OCI-LY1 (cell line): ENCODE measurements around the gene RIN3.

Experiments used
- H2AFZ ChIP-seq: fragments of 200-600 bp; sonication (generic), shearing (Covaris generic); 2 replicates; pipeline ENCODE4 v1.6.0; 2014; ENCODE audit warnings: antibody characterized with exemption, mild to moderate bottlenecking, low read length
- H3F3A ChIP-seq: fragments of 200-600 bp; sonication (generic), shearing (Covaris generic); 2 replicates; pipeline ENCODE4 v1.6.0; 2014; ENCODE audit warnings: mild to moderate bottlenecking, antibody characterized with exemption, low read length, moderate library complexity; ENCODE audit not compliant: insufficient read depth
- H3K27ac ChIP-seq: fragments of 200-600 bp; sonication (generic); 2 replicates; pipeline ENCODE4 v1.5.1; 2014; ENCODE audit warnings: low read length, mixed run types, mild to moderate bottlenecking, low read depth; ENCODE audit not compliant: poor library complexity, severe bottlenecking
- H3K27me3 ChIP-seq: fragments of 200-600 bp; sonication (generic); 2 replicates; pipeline ENCODE4 v1.6.0; 2014; ENCODE audit warnings: antibody characterized with exemption, mild to moderate bottlenecking, low read length, moderate library complexity; ENCODE audit not compliant: insufficient read depth
- H3K36me3 ChIP-seq: fragments of 200-600 bp; sonication (generic); 2 replicates; pipeline ENCODE4 v1.6.1; 2014; ENCODE audit warnings: mild to moderate bottlenecking, antibody characterized with exemption, low read length, moderate library complexity, mixed read lengths; ENCODE audit not compliant: insufficient read depth
- H3K4me1 ChIP-seq: fragments of 200-600 bp; sonication (generic); 2 replicates; pipeline ENCODE4 v1.5.1; 2014; ENCODE audit warnings: mild to moderate bottlenecking, low read length, moderate library complexity; ENCODE audit not compliant: insufficient read depth, severe bottlenecking
- H3K4me2 ChIP-seq: fragments of 200-600 bp; sonication (generic), shearing (Covaris generic); 2 replicates; pipeline ENCODE4 v1.6.1; 2014; ENCODE audit warnings: low read length
- H3K4me3 ChIP-seq: fragments of 200-600 bp; sonication (generic); 2 replicates; pipeline ENCODE4 v1.5.1; 2014; ENCODE audit warnings: low read length, low read depth, mild to moderate bottlenecking, mixed read lengths; ENCODE audit not compliant: poor library complexity, severe bottlenecking
- H3K79me2 ChIP-seq: fragments of 200-600 bp; shearing (Covaris generic); 2 replicates; pipeline ENCODE4 v1.6.1; 2016; ENCODE audit warnings: mixed run types, low read length, mixed read lengths; ENCODE audit not compliant: insufficient read depth
- H3K9ac ChIP-seq: fragments of 200-600 bp; sonication (generic), shearing (Covaris generic); 2 replicates; pipeline ENCODE4 v1.6.1; 2014; ENCODE audit warnings: mild to moderate bottlenecking, low read length, mixed read lengths
- H3K9me2 ChIP-seq: fragments of 200-600 bp; sonication (generic), shearing (Covaris generic); 2 replicates; pipeline ENCODE4 v1.6.1; 2014; ENCODE audit warnings: low read depth, mild to moderate bottlenecking, low read length, mixed read lengths
- H3K9me3 ChIP-seq: fragments of 200-600 bp; shearing (Covaris generic); 2 replicates; pipeline ENCODE4 v1.6.1; 2014; ENCODE audit warnings: low read length, mixed read lengths
- H4K20me1 ChIP-seq: fragments of 200-600 bp; sonication (generic), shearing (Covaris generic); 2 replicates; pipeline ENCODE4 v1.6.0; 2016; ENCODE audit warnings: mild to moderate bottlenecking, low read length; ENCODE audit not compliant: insufficient read depth
- CTCF ChIP-seq: fragments of 200-600 bp; sonication (generic), shearing (Covaris generic); IDR thresholded peaks from 2 replicates; pipeline ENCODE4 v1.5.1; 2017; ENCODE audit warnings: mild to moderate bottlenecking, antibody characterized with exemption, low read length, moderate library complexity, mixed read lengths
- EZH2 ChIP-seq: fragments of 200-600 bp; sonication (generic), shearing (Covaris generic); IDR thresholded peaks from 2 replicates; pipeline ENCODE4 v1.8.0; 2017; ENCODE audit warnings: borderline replicate concordance, mixed run types, mild to moderate bottlenecking, antibody characterized with exemption, low read length, moderate library complexity, mixed read lengths

Gene RIN3

GRCh38 chr14:92570674-92571262, 57.2 kb downstream of the RIN3 start:
- no peaks in the 10 kb centered on the region for H3K9me2 ChIP-seq
- TF ChIP-seq CTCF (no peak), EZH2 (no peak)
- no peaks in the 10 kb centered on the region for H3K9me3 ChIP-seq
- no peaks in the 10 kb centered on the region for H4K20me1 ChIP-seq
- H3K27ac ChIP-seq: no peak overlapping the region
- H3K4me2 ChIP-seq: no peak overlapping the region
- H3K9ac ChIP-seq: no peak overlapping the region
- H3K36me3 ChIP-seq: no peaks in the 10 kb centered on the region
- H3K27me3 ChIP-seq: 0 out of 2 replicates have a peak, but pooled peaks cover 6% of the 10 kb centered on the region
- no peaks in the 10 kb centered on the region for H3K79me2 ChIP-seq
- no peak overlapping the region for H3K4me3 ChIP-seq
- H2AFZ ChIP-seq: no peak overlapping the region
- no peaks in the 10 kb centered on the region for H3K4me1 ChIP-seq
- no peaks in the 10 kb centered on the region for H3F3A ChIP-seq

DNA sequence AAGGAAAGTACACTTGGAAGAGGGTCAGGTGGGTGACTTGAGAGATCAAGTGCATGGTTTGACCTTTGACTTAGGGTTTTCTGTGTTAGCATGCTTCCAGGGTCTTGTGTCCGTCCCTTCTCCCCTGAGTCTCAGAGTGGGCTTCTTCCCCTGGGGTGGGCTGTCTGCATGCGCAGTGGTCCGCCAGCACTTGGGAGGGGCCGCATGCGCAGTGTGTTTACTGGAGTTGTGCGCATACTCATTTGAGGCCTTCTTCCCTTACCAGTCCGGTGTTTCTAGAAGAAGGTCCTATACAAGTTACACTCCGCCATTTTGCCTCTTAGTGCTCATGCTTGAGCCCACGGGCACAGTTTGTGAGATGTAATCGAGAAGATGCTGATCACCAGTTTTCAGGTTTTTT, 58.5 kb downstream of the RIN3 start:
- no peaks in the 10 kb centered on the region for H3K4me1 ChIP-seq
- no peak overlapping the region for H3K9ac ChIP-seq
- H3K9me2 ChIP-seq: no peaks in the 10 kb centered on the region
- TF ChIP-seq CTCF (no peak), EZH2 (no peak)
- H3K4me2 ChIP-seq: no peak overlapping the region
- no peaks in the 10 kb centered on the region for H3K36me3 ChIP-seq
- H4K20me1 ChIP-seq: no peaks in the 10 kb centered on the region
- H3K4me3 ChIP-seq: no peak overlapping the region
- no peaks in the 10 kb centered on the region for H3F3A ChIP-seq
- H3K79me2 ChIP-seq: no peaks in the 10 kb centered on the region
- H2AFZ ChIP-seq: no peak overlapping the region
- H3K27ac ChIP-seq: no peak overlapping the region
- H3K9me3 ChIP-seq: no peaks in the 10 kb centered on the region
- H3K27me3 ChIP-seq: 0 out of 2 replicates have a peak, but pooled peaks cover 2% of the 10 kb centered on the region

GRCh38 chr14:92573761-92574498, 60.3 kb downstream of the RIN3 start:
- H3K9me3 ChIP-seq: no peaks in the 10 kb centered on the region
- no peak overlapping the region for H2AFZ ChIP-seq
- no peaks in the 10 kb centered on the region for H3K79me2 ChIP-seq
- H3K4me3 ChIP-seq: no peak overlapping the region
- H3K4me2 ChIP-seq: no peak overlapping the region
- H3K9ac ChIP-seq: no peak overlapping the region
- no peak overlapping the region for H3K27ac ChIP-seq
- H3F3A ChIP-seq: no peaks in the 10 kb centered on the region
- H3K9me2 ChIP-seq: no peaks in the 10 kb centered on the region
- H4K20me1 ChIP-seq: no peaks in the 10 kb centered on the region
- TF ChIP-seq EZH2 (no peak), CTCF (no peak)
- no peaks in the 10 kb centered on the region for H3K27me3 ChIP-seq
- no peaks in the 10 kb centered on the region for H3K36me3 ChIP-seq
- no peaks in the 10 kb centered on the region for H3K4me1 ChIP-seq
